Cardiac fibroblast (primary cell): ENCODE data around the gene SUMO3.
A peak's percentile ranks its signal among the peaks of the same experiment; 100 is the strongest.

Experiments
- DNase-seq, 2 donors: peaks; one replicate each; pipeline versions ENCODE4 v3.0.0 to v3.0.0-alpha.2; 2010; ENCODE audit warnings: low read depth in 2 of 2
- H3K4me3 ChIP-seq, 2 donors: replicated peaks in 1 of 2; 1 replicate in 1 of 2; 2 replicates in 1 of 2; pipeline ENCODE4 v1.5.1; 2011; ENCODE audit warnings: low read depth in 2 of 2, low read length in 2 of 2, mild to moderate bottlenecking in 2 of 2, moderate library complexity in 1 of 2
- TF ChIP-seq, protein P1 (sequence below): IDR thresholded peaks from one replicate; pipeline ENCODE4 v1.5.1; 2011; ENCODE audit warnings: low read depth, mild to moderate bottlenecking, low read length, inconsistent platforms

The SUMO3 gene

GRCh38 chr21:44790368-44790767, 27.5 kb downstream of the SUMO3 start:
- DNase-seq, result no peak
- TF ChIP-seq, protein P1, sequence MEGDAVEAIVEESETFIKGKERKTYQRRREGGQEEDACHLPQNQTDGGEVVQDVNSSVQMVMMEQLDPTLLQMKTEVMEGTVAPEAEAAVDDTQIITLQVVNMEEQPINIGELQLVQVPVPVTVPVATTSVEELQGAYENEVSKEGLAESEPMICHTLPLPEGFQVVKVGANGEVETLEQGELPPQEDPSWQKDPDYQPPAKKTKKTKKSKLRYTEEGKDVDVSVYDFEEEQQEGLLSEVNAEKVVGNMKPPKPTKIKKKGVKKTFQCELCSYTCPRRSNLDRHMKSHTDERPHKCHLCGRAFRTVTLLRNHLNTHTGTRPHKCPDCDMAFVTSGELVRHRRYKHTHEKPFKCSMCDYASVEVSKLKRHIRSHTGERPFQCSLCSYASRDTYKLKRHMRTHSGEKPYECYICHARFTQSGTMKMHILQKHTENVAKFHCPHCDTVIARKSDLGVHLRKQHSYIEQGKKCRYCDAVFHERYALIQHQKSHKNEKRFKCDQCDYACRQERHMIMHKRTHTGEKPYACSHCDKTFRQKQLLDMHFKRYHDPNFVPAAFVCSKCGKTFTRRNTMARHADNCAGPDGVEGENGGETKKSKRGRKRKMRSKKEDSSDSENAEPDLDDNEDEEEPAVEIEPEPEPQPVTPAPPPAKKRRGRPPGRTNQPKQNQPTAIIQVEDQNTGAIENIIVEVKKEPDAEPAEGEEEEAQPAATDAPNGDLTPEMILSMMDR, result no peak

GRCh38 chr21:44789880-44790279, 28.0 kb downstream of the SUMO3 start:
- TF ChIP-seq, protein P1, result no peak
- DNase-seq, result peak; percentile 20 to 32
- no peak overlapping the region for H3K4me3 ChIP-seq

More at GRCh38 chr21:44790368-44790767, 27.5 kb downstream of the SUMO3 start:
- no peak overlapping the region for H3K4me3 ChIP-seq

- peak in 1 of 2 donors; percentile 60 for DNase-seq
- H3K4me3 ChIP-seq, result no peak overlapping the region
- TF ChIP-seq, protein P1, result no peak
These were observed 32.1 kb downstream of the SUMO3 start for GRCh38 chr21:44785620-44786335.

DNA sequence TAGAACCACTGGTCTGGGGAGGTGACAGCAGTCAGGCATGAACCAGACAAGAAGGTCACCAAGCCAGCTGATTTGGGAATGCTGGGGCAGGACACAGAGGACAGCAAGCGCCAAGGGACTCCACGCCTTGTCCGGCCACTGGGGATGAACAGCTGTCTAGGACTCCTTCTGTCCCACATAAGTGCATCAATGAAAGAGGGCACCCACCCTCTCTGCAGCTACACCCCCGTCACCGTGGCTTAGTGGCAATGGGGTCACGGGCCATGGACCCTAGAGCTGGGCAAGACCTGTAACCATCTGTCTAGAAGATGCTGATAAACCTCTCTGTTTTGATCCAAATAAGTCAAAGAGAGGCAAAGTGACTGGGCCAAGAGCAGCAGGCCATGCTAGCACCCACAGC, 33.1 kb downstream of the SUMO3 start:
- TF ChIP-seq, protein P1, result no peak
- no peak for DNase-seq
- no peak overlapping the region for H3K4me3 ChIP-seq

DNA sequence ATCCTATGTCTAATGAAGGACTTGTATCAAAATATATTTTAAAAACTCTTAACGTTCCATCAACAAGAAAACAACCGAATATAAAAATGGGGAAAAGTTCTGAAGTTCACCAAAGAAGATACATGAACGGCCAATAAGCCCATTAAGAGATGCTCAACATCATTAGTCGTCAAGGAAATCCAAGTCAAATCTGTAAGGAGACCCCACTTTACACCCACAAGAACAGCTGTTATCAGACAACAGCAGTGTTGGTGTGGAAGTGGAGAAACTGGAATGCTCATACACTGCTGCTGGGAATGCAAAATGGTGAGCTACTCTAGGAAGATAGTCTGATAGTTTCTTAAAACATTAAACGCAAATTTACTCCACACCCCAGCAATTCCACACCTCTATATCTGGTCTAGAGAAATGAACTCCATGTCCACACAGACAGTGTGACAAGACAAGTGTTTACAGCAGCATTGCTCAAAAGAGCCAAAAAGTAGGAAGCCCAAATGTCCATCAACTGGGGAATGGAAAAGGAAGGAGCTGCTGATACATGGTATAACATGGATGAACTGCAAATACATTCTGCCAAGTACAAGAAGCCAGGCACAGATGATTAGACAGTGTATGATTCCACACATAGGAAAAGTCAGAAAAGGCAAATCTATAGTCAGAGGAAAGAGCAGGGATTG, 34.7 kb downstream of the SUMO3 start:
- no peak for DNase-seq
- TF ChIP-seq, protein P1, result no peak
- H3K4me3 ChIP-seq, result no peak overlapping the region

GRCh38 chr21:44780767-44781459, 36.9 kb downstream of the SUMO3 start:
- TF ChIP-seq, protein P1, result no peak
- H3K4me3 ChIP-seq, result no peak overlapping the region
- DNase-seq, result no peak
